ENCODE results near the gene YBEY.

Gene YBEY

GRCh38 chr21:46320331-46320801 lies 34.2 kb downstream of the YBEY start:
- TF ChIP-seq CTCF (IDR thresholded peaks at IDR 0.05) = no peak

- no peak for TF ChIP-seq CTCF (IDR thresholded peaks at IDR 0.05)
Measured at GRCh38 chr21:46322351-46323226, 36.4 kb downstream of the YBEY start.

GRCh38 chr21:46323227-46323709 lies 37.1 kb downstream of the YBEY start:
- no peak for TF ChIP-seq CTCF (IDR thresholded peaks at IDR 0.05)

GRCh38 chr21:46323710-46324389 lies 37.7 kb downstream of the YBEY start, which contains the start of the genes C21orf58 and PCNT:
TSS of gene C21orf58 (minus strand) at chr21:46323870. CDS start at chr21:46322738, 1,132 bp downstream.
TSS of gene PCNT (plus strand) at chr21:46324156. CDS start at chr21:46324229, 73 bp downstream.
- no peak for TF ChIP-seq CTCF (IDR thresholded peaks at IDR 0.05)

- TF ChIP-seq CTCF (IDR thresholded peaks at IDR 0.05) = no peak
Measured at GRCh38 chr21:46324390-46325072, 38.4 kb downstream of the YBEY start.

GRCh38 chr21:46325073-46325912 lies 39.2 kb downstream of the YBEY start:
- TF ChIP-seq CTCF (IDR thresholded peaks at IDR 0.05) = no peak
